Retinal pigment epithelial cell (primary cell): ENCODE measurements around the gene ITGA1.

ENCODE experiments used
- DNase-seq: peaks from one replicate; pipeline ENCODE4 v3.0.0-alpha.2; 2010; ENCODE audit warnings: low read depth
- H3K4me3 ChIP-seq: 2 replicates; pipeline ENCODE4 v1.5.1; 2011; ENCODE audit warnings: mild to moderate bottlenecking, low read length, control low read depth, moderate library complexity
- CTCF ChIP-seq: conservative IDR thresholded peaks from 2 replicates; pipeline ENCODE4 v1.5.1; 2011; ENCODE audit warnings: low read depth, low read length, control low read depth, inconsistent platforms

Gene ITGA1

GRCh38 chr5:52771343-52772039, 16.2 kb upstream of the ITGA1 start:
- no peak overlapping the region for H3K4me3 ChIP-seq
- DNase-seq = no peak
- no peak for TF ChIP-seq CTCF

DNA sequence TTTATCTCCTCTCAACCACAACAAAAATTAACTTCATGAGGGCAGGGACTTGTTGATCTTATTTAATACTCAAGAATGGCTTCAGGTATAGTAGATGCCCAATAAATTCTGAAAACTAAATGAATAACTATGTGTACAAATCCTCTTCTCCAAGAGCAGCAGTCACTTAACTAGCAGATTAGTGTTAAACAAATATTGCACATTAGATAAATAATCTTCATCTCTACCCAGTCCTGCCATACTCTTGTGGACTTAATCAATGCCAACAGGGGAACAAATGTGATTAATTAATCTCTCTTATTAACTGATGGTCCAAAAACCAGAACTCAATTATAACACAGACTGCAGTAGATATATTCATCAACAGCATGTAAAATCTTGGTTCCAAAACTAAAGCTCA, 15.0 kb upstream of the ITGA1 start:
- TF ChIP-seq CTCF = no peak
- DNase-seq = no peak
- H3K4me3 ChIP-seq = no peak overlapping the region

GRCh38 chr5:52773342-52773741, 14.4 kb upstream of the ITGA1 start:
- H3K4me3 ChIP-seq = no peak overlapping the region
- no peak for TF ChIP-seq CTCF
- no peak for DNase-seq

- DNase-seq = no peak
- H3K4me3 ChIP-seq = no peak overlapping the region
- TF ChIP-seq CTCF = no peak
Observed at GRCh38 chr5:52774005-52774410, 13.7 kb upstream of the ITGA1 start.

DNA sequence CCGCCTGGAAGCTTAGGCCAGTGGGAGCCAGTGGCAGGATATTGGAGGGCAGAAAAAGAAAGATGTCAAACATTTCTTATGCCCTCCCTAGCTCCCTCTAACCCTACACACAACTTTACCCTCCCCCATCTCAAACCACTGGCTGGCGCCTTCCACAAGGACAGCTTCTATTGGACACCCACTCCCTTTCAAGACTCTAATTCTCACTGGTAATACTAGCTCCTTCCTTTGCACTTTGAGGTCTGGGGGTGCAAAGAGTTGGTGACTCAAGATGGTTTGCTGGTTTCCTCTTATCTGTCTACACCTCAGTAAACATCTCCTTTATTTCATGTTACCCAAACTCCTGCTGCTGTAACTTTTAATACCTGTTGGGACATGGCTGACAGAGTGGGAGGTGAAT, 11.6 kb upstream of the ITGA1 start:
- H3K4me3 ChIP-seq = no peak overlapping the region
- no peak for TF ChIP-seq CTCF
- DNase-seq = no peak

GRCh38 chr5:52777186-52777585, 10.5 kb upstream of the ITGA1 start:
- H3K4me3 ChIP-seq = no peak overlapping the region
- no peak for DNase-seq
- no peak for TF ChIP-seq CTCF

- H3K4me3 ChIP-seq = no peak overlapping the region
- TF ChIP-seq CTCF = no peak
- no peak for DNase-seq
Observed at GRCh38 chr5:52778781-52779180, 8.9 kb upstream of the ITGA1 start.
